ENCODE results near the gene RSPH1.

RSPH1 gene

DNA sequence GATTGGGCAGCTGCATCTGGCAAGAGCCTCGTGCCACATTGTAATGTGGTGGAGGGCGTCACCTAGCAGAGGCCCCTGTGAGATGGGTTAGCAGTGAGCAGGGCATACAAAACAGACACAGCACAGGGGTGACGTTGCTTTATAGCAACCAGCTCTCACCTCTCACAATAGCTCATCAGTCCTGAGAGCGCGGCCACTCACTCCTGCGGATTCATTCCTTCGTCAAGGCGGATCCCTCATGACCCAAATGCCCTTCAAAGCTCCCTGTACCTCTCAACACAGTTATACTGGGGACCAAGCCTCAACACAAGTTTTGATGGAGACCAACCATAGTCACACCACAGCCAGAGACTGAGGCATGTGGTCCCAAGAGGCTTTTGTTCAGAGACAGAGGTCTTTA is 40.6 kb upstream of the RSPH1 start:
- no peak for TF ChIP-seq ZNF274 (IDR thresholded peaks at IDR 0.05; ENCODE audit: low read depth, low read length)
- TF ChIP-seq YY1 (IDR thresholded peaks at IDR 0.05; ENCODE audit: insufficient read depth, insufficient read length) = no peak
- no peak for TF ChIP-seq SUZ12 (IDR thresholded peaks at IDR 0.05; ENCODE audit: extremely low read depth, insufficient read depth, insufficient read length)
- H3K4me3 ChIP-seq (ENCODE audit: insufficient read length, low read depth) = no peak overlapping the region
- peaks cover 19% of the 10 kb centered on the region for H3K36me3 ChIP-seq (ENCODE audit: insufficient read depth, insufficient read length, low read length)
- DNase-seq (ENCODE audit: low read depth, low spot score) = no peak
- no peaks in the 10 kb centered on the region for H3K27me3 ChIP-seq (ENCODE audit: insufficient read depth, insufficient read length)
- no peak overlapping the region for H3K9ac ChIP-seq (ENCODE audit: insufficient read length, low read depth)
- H3K9me3 ChIP-seq (ENCODE audit: insufficient read depth, low read length) = no peaks in the 10 kb centered on the region
- H3K4me1 ChIP-seq (ENCODE audit: insufficient read depth, insufficient read length) = no peaks in the 10 kb centered on the region

DNA sequence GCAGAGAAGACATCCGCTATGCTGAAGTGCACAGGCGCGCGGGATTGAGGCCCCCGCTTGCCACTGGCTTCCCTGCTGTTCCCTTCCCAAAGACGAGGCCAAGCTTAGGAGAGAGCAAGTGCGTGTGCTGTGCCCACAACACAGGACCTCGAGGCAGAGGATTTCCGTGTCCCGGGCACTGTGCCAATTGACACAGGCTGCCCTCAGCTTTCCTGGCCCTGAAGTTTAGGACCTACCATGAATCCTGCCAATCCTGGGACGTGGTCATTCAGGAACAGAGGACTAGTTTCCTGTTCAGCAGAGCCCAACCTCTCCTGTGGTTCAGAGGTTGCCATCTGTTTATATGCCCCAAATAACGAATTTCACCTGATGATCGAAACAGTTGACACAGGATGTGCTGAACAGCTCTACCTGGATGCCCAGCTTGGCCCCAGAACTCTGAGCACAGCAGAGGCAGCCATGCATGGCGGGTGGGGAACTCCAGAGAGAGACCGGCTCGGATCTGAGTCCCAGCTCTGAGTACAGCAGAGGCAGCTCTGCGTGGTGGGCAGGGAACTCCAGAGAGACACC is 39.7 kb upstream of the RSPH1 start:
- H3K4me1 ChIP-seq (ENCODE audit: insufficient read depth, insufficient read length) = peaks cover 3% of the 10 kb centered on the region
- no peak for DNase-seq (ENCODE audit: low read depth, low spot score)
- H3K4me3 ChIP-seq (ENCODE audit: insufficient read length, low read depth) = no peak overlapping the region
- H3K36me3 ChIP-seq (ENCODE audit: insufficient read depth, insufficient read length, low read length) = peaks cover 19% of the 10 kb centered on the region
- TF ChIP-seq YY1 (IDR thresholded peaks at IDR 0.05; ENCODE audit: insufficient read depth, insufficient read length) = no peak
- H3K9me3 ChIP-seq (ENCODE audit: insufficient read depth, low read length) = no peaks in the 10 kb centered on the region
- H3K27me3 ChIP-seq (ENCODE audit: insufficient read depth, insufficient read length) = no peaks in the 10 kb centered on the region
- H3K9ac ChIP-seq (ENCODE audit: insufficient read length, low read depth) = no peak overlapping the region

DNA sequence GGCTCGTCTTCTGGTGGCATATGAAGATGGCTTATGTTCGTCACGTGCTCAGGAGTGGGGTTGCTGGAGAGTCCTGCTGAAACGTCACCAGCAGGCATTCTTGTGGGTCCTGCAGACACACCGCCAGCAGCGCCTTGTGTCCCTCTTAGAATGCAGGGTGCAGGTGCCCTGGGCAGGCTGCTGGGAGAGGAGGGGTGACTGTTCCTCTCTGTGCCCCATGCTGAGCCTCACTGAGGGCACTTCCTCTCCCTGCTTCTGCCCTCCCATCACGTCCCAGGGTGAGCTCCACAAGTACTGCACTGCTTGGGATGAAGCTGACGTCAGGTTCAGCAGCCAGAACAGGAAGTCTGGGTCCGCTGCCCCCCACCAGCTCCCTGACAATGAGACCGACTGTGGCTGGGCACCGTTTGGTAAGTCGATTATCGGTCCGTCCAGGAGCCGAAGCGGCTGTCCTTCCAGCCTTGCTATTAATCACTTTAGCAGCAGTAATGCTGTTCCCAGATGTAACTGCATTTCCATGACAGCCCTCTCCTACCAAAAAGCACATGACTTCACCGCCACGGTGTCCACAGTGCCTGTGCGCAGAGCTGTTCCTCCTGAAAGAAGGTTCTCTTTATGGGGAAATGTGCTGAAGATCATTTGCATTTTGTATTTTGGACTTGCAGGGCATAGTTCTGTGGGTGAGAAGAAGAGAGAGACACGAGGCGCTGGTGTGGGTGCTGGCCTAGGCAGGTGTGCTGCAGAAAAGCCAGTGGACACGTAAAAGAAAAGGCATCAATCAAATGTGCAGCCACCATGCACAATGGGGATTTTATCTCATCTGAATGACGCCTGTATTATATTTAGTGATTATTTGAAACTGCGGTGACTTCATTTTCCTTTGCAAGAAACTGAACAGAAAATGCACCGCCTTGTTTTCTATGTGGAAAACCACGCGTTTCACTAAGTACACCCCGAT is 38.7 kb upstream of the RSPH1 start:
- Histone ChIP-seq H3K27me3 (ENCODE audit: insufficient read depth, insufficient read length) (no peaks in the 10 kb centered on the region), H3K4me1 (ENCODE audit: insufficient read depth, insufficient read length) (peaks cover 5% of the 10 kb centered on the region), H3K4me3 (ENCODE audit: insufficient read length, low read depth) (no peak overlapping the region), H3K9me3 (ENCODE audit: insufficient read depth, low read length) (no peaks in the 10 kb centered on the region), H3K36me3 (ENCODE audit: insufficient read depth, insufficient read length, low read length) (peaks cover 19% of the 10 kb centered on the region), H3K9ac (ENCODE audit: insufficient read length, low read depth) (no peak overlapping the region)
- TF ChIP-seq SUZ12 (IDR thresholded peaks at IDR 0.05; ENCODE audit: extremely low read depth, insufficient read depth, insufficient read length) (no peak), ZNF274 (IDR thresholded peaks at IDR 0.05; ENCODE audit: low read depth, low read length) (no peak), YY1 (IDR thresholded peaks at IDR 0.05; ENCODE audit: insufficient read depth, insufficient read length) (no peak)
- no peak for DNase-seq (ENCODE audit: low read depth, low spot score)

DNA sequence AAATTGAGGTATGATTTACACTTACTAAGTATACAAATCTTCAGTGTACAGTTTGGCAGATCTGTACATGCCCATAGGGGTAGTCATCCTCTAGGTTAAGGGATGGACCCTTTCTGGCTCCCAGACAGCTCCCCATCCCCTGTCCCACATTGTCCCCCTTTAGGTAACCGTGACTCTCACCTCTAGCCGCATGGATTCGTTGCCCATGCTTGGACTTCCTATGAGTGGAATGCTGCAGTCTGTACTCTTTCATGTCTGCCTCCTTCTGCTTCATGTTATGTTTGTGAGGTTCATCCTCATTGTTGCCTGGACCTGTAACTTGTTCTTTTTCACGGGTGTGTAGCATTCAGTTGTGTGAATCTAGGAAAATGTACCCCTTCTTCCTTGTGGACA is 37.9 kb upstream of the RSPH1 start:
- Histone ChIP-seq H3K4me3 (ENCODE audit: insufficient read length, low read depth) (no peak overlapping the region), H3K27me3 (ENCODE audit: insufficient read depth, insufficient read length) (no peaks in the 10 kb centered on the region), H3K4me1 (ENCODE audit: insufficient read depth, insufficient read length) (peaks cover 5% of the 10 kb centered on the region), H3K9ac (ENCODE audit: insufficient read length, low read depth) (no peak overlapping the region), H3K9me3 (ENCODE audit: insufficient read depth, low read length) (no peaks in the 10 kb centered on the region), H3K36me3 (ENCODE audit: insufficient read depth, insufficient read length, low read length) (peaks cover 19% of the 10 kb centered on the region)
- TF ChIP-seq SUZ12 (IDR thresholded peaks at IDR 0.05; ENCODE audit: extremely low read depth, insufficient read depth, insufficient read length) (no peak), YY1 (IDR thresholded peaks at IDR 0.05; ENCODE audit: insufficient read depth, insufficient read length) (no peak), ZNF274 (IDR thresholded peaks at IDR 0.05; ENCODE audit: low read depth, low read length) (no peak)
- no peak for DNase-seq (ENCODE audit: low read depth, low spot score)

DNA sequence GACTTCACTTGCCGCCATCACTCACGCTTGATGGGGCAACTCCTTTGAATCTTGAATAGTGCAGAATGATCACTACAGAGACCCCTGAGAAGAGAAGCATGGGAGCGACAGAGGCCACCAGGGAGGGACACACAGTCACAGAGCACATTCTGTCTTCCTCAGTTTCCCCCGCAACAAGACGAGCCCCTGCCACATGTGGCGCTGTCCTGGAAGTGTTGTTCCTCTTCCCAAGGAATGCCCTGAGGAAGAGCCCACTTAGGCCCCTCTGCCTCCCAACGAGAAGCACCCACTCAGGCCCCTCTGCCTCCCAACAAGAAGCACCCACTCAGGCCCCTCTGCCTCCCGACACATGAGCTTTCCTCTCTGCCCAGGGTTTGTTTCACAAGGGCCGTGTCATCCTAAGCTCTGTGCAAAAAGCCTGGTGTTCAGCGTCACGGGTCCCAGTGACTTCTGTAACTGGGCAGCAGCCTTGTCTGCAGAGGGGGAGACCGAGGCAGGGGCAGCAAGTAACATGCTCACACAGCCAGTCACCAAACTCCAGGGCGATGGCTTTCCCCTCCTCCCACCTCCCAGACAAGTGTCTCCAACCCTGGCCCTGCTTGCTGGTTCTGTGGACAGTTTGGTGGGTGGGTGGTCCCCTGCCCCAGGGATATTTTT is 37.4 kb upstream of the RSPH1 start:
- TF ChIP-seq ZNF274 (IDR thresholded peaks at IDR 0.05; ENCODE audit: low read depth, low read length) = no peak
- TF ChIP-seq YY1 (IDR thresholded peaks at IDR 0.05; ENCODE audit: insufficient read depth, insufficient read length) = no peak
- TF ChIP-seq SUZ12 (IDR thresholded peaks at IDR 0.05; ENCODE audit: extremely low read depth, insufficient read depth, insufficient read length) = no peak

DNA sequence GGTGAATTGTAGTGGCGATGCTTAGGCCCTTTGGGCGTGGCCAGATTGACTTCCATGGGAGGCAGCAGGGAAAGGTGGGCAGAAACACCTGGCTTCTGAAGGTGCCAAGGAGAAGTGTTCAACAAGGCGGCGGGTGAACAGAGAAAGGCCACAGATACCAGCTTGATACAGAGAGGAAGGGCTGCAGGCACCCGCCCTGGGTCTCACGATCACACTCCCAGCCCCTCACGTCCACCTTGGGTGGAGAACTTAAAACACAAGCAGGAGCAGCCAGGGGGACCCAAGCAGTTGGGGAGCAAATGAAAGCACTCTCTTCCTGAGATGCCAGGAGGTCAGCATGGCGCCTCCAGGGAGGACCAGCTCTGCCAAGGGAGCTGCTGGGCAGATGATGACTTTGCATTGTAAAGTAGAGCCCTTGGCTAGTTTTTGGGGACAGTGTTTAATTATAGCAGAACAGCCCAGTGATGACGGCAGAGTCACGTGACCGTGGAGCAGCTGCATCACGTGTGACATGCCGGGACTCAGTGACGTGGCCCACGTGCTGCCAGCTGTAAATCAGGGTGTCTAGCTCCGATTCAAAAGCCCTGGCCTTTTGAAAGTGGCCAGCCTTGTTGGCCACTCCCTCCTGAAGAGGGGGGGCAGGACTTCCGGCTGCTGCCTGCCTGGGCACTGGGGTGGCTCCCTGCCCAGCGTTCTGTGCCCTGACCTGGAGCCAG is 36.6 kb upstream of the RSPH1 start:
- H3K27me3 ChIP-seq (ENCODE audit: insufficient read depth, insufficient read length) = no peaks in the 10 kb centered on the region
- H3K9ac ChIP-seq (ENCODE audit: insufficient read length, low read depth) = no peak overlapping the region
- no peaks in the 10 kb centered on the region for H3K9me3 ChIP-seq (ENCODE audit: insufficient read depth, low read length)
- DNase-seq (ENCODE audit: low read depth, low spot score) = no peak
- H3K4me3 ChIP-seq (ENCODE audit: insufficient read length, low read depth) = no peak overlapping the region
- peaks cover 5% of the 10 kb centered on the region for H3K4me1 ChIP-seq (ENCODE audit: insufficient read depth, insufficient read length)
- peaks cover 19% of the 10 kb centered on the region for H3K36me3 ChIP-seq (ENCODE audit: insufficient read depth, insufficient read length, low read length)
- TF ChIP-seq ZNF274 (IDR thresholded peaks at IDR 0.05; ENCODE audit: low read depth, low read length) (no peak), YY1 (IDR thresholded peaks at IDR 0.05; ENCODE audit: insufficient read depth, insufficient read length) (no peak), SUZ12 (IDR thresholded peaks at IDR 0.05; ENCODE audit: extremely low read depth, insufficient read depth, insufficient read length) (no peak)

More for the DNA sequence above, 37.4 kb upstream of the RSPH1 start:
- Histone ChIP-seq H3K9ac (ENCODE audit: insufficient read length, low read depth) (no peak overlapping the region), H3K27me3 (ENCODE audit: insufficient read depth, insufficient read length) (no peaks in the 10 kb centered on the region), H3K4me1 (ENCODE audit: insufficient read depth, insufficient read length) (peaks cover 5% of the 10 kb centered on the region), H3K36me3 (ENCODE audit: insufficient read depth, insufficient read length, low read length) (peaks cover 19% of the 10 kb centered on the region), H3K4me3 (ENCODE audit: insufficient read length, low read depth) (no peak overlapping the region), H3K9me3 (ENCODE audit: insufficient read depth, low read length) (no peaks in the 10 kb centered on the region)
- no peak for DNase-seq (ENCODE audit: low read depth, low spot score)

All from NT2/D1 (cell line).